ENCODE data around the gene USH1G. TPM values are rescaled to one million over a fixed set of nuclear protein-coding genes. Genes with fewer than 3 reads are reported as not detected.

The USH1G gene
- total and polyA plus RNA-seq, 12 donors, result not detected

- Histone ChIP-seq H3K27me3 (no peaks in the 10 kb centered on the region), H3K9me3 (no peaks in the 10 kb centered on the region), H3K4me1 (peaks cover 0 to 6% (median 4%) of the 10 kb centered on the region in 9 donors), H3K36me3 (peaks cover 0 to 70% (median 0%) of the 10 kb centered on the region in 9 donors), H3K4me3 (no peak overlapping the region), H3K27ac (no peak overlapping the region)
- TF ChIP-seq CTCF (IDR thresholded peaks at IDR 0.05), result peak; percentile 87 to 96 (median 91)
- WGBS, 2 donors, result 48 to 53% methylated on average over 33 of the region's 33 CpGs
- DNase-seq (peak; percentile 76 to 82), ATAC-seq (peak in 7 of 8 donors; percentile 29 to 55 (median 43))
- intact Hi-C loops (cut with DNase I), result loop anchor here in 3 of 10 donors (5.0 kb wide), 2 partner anchors 36 to 166 kb away; partner anchors contain the start of genes OTOP2 (in 2 of the 3) and USH1G (in 2 of the 3)
Measured at GRCh38 chr17:74957935-74958740, 35.1 kb upstream of the USH1G start.

GRCh38 chr17:74956093-74956492 lies 33.0 kb upstream of the USH1G start:
- Histone ChIP-seq H3K4me1 (no peaks in the 10 kb centered on the region), H3K36me3 (peaks cover 0 to 63% (median 0%) of the 10 kb centered on the region in 9 donors), H3K27ac (no peak overlapping the region), H3K4me3 (no peak overlapping the region), H3K27me3 (peaks cover 0 to 6% (median 0%) of the 10 kb centered on the region in 7 donors), H3K9me3 (no peaks in the 10 kb centered on the region)
- no peak for DNase-seq
- 82 to 85% methylated on average over 4 of the region's 4 CpGs for WGBS, 2 donors
- ATAC-seq, result no peak
- no peak for TF ChIP-seq CTCF (IDR thresholded peaks at IDR 0.05)
- intact Hi-C loops (cut with DNase I), result loop anchor here in 3 of 10 donors (1.0 to 5.0 kb wide), 3 partner anchors 34 to 164 kb away; partner anchors contain the start of genes OTOP2 (in 2 of the 3) and USH1G (in 2 of the 3)

- DNase-seq, result no peak
- no peaks in the 10 kb centered on the region for H3K4me1 ChIP-seq
- no peak overlapping the region for H3K4me3 ChIP-seq
- 70 to 72% methylated on average over 13 of the region's 13 CpGs for WGBS, 2 donors
- intact Hi-C loops (cut with DNase I), result loop anchor here in 3 of 10 donors (5.0 kb wide), 2 partner anchors 33 to 163 kb away; partner anchors contain the start of genes OTOP2 (in 2 of the 3) and USH1G (in 2 of the 3)
- H3K36me3 ChIP-seq, result peaks cover 0 to 51% (median 0%) of the 10 kb centered on the region in 9 donors
- H3K27me3 ChIP-seq, result peaks cover 0 to 10% (median 0%) of the 10 kb centered on the region in 7 donors
- no peak for ATAC-seq
- no peak overlapping the region for H3K27ac ChIP-seq
- no peaks in the 10 kb centered on the region for H3K9me3 ChIP-seq
- no peak for TF ChIP-seq CTCF (IDR thresholded peaks at IDR 0.05)
Measured at GRCh38 chr17:74954665-74955421, 31.8 kb upstream of the USH1G start.

DNA sequence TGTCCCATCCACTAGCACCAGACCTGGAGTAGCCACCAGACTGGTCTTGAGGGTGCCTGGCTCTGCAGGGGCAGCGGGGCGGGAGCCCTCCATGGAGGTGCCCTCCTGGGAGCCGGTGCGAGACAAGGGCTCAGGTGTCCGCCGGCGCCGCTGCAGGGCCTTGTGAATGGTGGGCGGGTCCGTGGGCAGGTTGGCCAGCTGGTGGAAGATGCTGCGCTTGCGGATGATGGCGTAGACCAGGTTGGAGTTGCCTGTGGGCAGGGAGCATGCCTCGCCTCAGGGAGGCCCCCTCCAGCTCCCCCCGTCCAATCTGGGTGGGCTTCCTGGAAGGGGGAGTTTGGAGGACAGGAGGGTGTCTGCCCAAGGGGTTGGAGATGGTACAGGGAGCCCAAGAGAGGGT lies 31.1 kb upstream of the USH1G start:
- no peak for TF ChIP-seq CTCF (IDR thresholded peaks at IDR 0.05)
- Histone ChIP-seq H3K4me3 (no peak overlapping the region), H3K4me1 (no peaks in the 10 kb centered on the region), H3K9me3 (no peaks in the 10 kb centered on the region), H3K36me3 (peaks cover 0 to 49% (median 0%) of the 10 kb centered on the region in 9 donors), H3K27me3 (peaks cover 0 to 16% (median 0%) of the 10 kb centered on the region in 7 donors), H3K27ac (no peak overlapping the region)
- WGBS, 2 donors, result 91 to 93% methylated on average over 15 of the region's 15 CpGs
- DNase-seq (no peak), ATAC-seq (no peak)
- intact Hi-C loops (cut with DNase I), result no loop called here

All from heart right ventricle (tissue), 16 donors.